Stomach smooth muscle (tissue), 2 donors: Measurements from ENCODE around the gene DYNC1I1.
"Not testable (repeated sequence)": the region's sequence is repeated elsewhere in the genome, so short reads cannot be mapped to it uniquely, and the experiment has no call there.

ENCODE experiments used
- H3K27ac ChIP-seq: one replicate; pipeline ENCODE4 v1.7.0; 2013; ENCODE audit warnings: mild to moderate bottlenecking, low read length, inconsistent platforms
- H3K27me3 ChIP-seq, 2 donors: one replicate each; pipeline ENCODE4 v1.7.0; 2013; ENCODE audit warnings: low read length in 2 of 2; ENCODE audit not compliant: insufficient read depth in 2 of 2, control insufficient read depth in 1 of 2
- H3K36me3 ChIP-seq, 2 donors: one replicate each; pipeline ENCODE4 v1.7.0; 2013; ENCODE audit warnings: low read length in 2 of 2; ENCODE audit not compliant: control insufficient read depth in 2 of 2, insufficient read depth in 2 of 2
- H3K4me1 ChIP-seq: one replicate; pipeline ENCODE4 v1.7.0; 2013; ENCODE audit warnings: low read length; ENCODE audit not compliant: control insufficient read depth, insufficient read depth
- H3K4me3 ChIP-seq, 2 donors: one replicate each; pipeline ENCODE4 v1.7.0; 2013; ENCODE audit warnings: low read length in 2 of 2
- H3K9ac ChIP-seq, 2 donors: one replicate each; pipeline ENCODE4 v1.7.0; 2013; ENCODE audit warnings: low read length in 2 of 2, mild to moderate bottlenecking in 1 of 2
- H3K9me3 ChIP-seq, 2 donors: one replicate each; pipeline ENCODE4 v1.7.0; 2013; ENCODE audit warnings: low read length in 2 of 2; ENCODE audit not compliant: control insufficient read depth in 2 of 2
- donor health status: healthy.
- donor health status: Pancreatic carcinoma.

Gene DYNC1I1

DNA sequence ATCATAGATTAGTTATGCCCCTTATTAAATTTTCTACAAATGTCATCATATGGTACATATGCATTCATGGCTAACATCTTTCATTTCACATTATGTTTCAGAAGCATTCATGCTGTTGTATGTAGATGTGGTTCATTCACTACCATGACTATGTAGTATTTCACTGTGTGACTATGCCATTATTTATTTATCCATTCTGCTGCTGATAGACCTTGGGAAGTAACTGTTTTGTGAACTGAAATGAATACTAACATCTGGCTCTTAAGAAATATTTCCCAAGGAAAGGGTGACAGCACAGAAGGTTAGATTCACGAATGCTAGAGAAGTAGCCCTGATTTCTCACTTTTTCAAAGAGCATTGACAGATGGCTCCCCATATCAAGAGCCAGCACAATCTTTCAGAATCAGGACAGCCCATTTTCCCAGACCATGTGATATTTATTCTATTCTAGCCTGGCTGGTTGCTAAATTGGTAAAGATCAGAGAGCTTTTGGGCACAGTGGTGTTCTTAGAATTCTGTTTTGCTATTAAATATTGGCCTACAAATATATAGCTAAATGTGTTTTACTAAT, 157.4 kb downstream of the DYNC1I1 start:
- H3K27ac ChIP-seq = no peak overlapping the region
- no peaks in the 10 kb centered on the region for H3K4me1 ChIP-seq
- no peaks in the 10 kb centered on the region for H3K36me3 ChIP-seq
- no peak overlapping the region for H3K9ac ChIP-seq
- H3K9me3 ChIP-seq = no peaks in the 10 kb centered on the region
- no peak overlapping the region for H3K4me3 ChIP-seq
- H3K27me3 ChIP-seq = no peaks in the 10 kb centered on the region

- no peak overlapping the region for H3K4me3 ChIP-seq
- no peaks in the 10 kb centered on the region for H3K4me1 ChIP-seq
- no peaks in the 10 kb centered on the region for H3K36me3 ChIP-seq
- H3K9ac ChIP-seq = no peak overlapping the region
- no peak overlapping the region for H3K27ac ChIP-seq
- no peaks in the 10 kb centered on the region for H3K9me3 ChIP-seq
- no peaks in the 10 kb centered on the region for H3K27me3 ChIP-seq
These were observed 159.3 kb downstream of the DYNC1I1 start for GRCh38 chr7:95931460-95932232.

GRCh38 chr7:95933618-95934017, 161.3 kb downstream of the DYNC1I1 start:
- no peaks in the 10 kb centered on the region for H3K36me3 ChIP-seq
- H3K4me3 ChIP-seq = no peak overlapping the region
- no peaks in the 10 kb centered on the region for H3K9me3 ChIP-seq
- no peaks in the 10 kb centered on the region for H3K4me1 ChIP-seq
- no peak overlapping the region for H3K27ac ChIP-seq
- no peaks in the 10 kb centered on the region for H3K27me3 ChIP-seq
- no peak overlapping the region for H3K9ac ChIP-seq

- H3K9ac ChIP-seq, H3K36me3 ChIP-seq, H3K4me1 ChIP-seq, H3K4me3 ChIP-seq, H3K27me3 ChIP-seq, H3K27ac ChIP-seq, H3K9me3 ChIP-seq: not testable (repeated sequence)
These were observed 172.5 kb downstream of the DYNC1I1 start for GRCh38 chr7:95944867-95945266.

DNA sequence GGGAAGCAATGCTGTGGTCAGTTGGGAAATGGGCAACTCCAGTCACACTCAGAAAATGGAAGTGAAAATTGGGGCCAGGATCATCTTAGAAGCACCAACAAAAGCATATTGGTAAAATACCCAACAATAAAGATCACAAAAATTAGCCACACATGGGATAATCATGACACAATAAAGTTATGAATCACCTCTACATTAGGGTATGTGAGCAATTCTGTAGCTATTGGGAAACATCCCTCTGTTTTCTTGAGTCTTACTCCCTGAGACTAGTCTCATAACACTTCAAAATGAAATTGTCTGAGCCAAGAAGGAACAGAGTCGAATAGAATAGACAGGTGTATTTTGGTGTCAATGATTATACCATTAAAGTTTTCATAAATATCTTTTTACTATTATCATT, 178.3 kb downstream of the DYNC1I1 start:
- Histone ChIP-seq H3K4me3 (no peak overlapping the region), H3K27me3 (peaks cover 0 to 2% of the 10 kb centered on the region in 2 donors), H3K9ac (no peak overlapping the region), H3K27ac (no peak overlapping the region), H3K4me1 (no peaks in the 10 kb centered on the region), H3K9me3 (no peaks in the 10 kb centered on the region), H3K36me3 (no peaks in the 10 kb centered on the region)

DNA sequence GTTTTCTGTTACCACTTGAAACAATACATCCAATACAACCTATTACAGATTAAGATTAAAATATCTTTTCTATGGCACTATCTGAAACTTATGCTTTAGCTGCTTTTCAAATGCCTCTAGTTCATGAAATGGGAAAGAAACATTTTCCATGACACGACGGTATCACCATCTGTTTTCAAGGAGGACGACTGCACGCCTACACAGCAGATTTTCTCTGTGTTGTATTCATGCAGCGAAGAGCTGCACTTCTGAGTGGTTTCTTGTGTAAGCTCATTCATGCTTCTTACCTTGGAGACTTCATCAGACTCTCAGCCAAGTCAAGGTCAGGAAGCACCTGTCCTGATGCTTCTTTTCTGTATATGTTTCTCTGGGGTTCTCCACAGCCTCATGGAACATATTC, 179.2 kb downstream of the DYNC1I1 start:
- Histone ChIP-seq H3K9ac (no peak overlapping the region), H3K36me3 (no peaks in the 10 kb centered on the region), H3K9me3 (no peaks in the 10 kb centered on the region), H3K4me1 (no peaks in the 10 kb centered on the region), H3K4me3 (no peak overlapping the region), H3K27me3 (peaks cover 0 to 2% of the 10 kb centered on the region in 2 donors), H3K27ac (no peak overlapping the region)

- Histone ChIP-seq H3K27me3 (peaks cover 0 to 2% of the 10 kb centered on the region in 2 donors), H3K4me1 (no peaks in the 10 kb centered on the region), H3K4me3 (no peak overlapping the region), H3K36me3 (no peaks in the 10 kb centered on the region), H3K9ac (no peak overlapping the region), H3K9me3 (no peaks in the 10 kb centered on the region), H3K27ac (no peak overlapping the region)
These were observed 179.8 kb downstream of the DYNC1I1 start for GRCh38 chr7:95951997-95952795.

DNA sequence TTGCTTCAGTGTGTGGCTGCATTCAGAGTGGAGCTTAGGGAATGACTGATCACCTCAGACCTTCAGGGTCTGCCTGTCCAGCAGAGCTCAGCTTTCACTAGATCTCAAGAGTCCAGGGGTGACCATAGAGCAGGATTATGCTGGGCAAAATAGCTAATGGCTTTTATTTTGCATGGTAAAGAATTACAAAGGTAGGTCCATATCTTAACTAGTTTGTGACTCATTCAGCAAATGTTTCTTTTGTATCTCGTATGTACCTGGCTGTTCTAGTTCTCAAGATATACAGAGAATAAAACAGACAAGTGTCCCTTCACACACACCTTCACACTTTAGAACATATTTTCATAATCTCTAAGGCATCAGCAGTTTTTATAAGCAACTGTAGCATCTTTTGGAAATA, 180.5 kb downstream of the DYNC1I1 start:
- Histone ChIP-seq H3K9me3 (no peaks in the 10 kb centered on the region), H3K9ac (no peak overlapping the region)

GRCh38 chr7:95955748-95956147, 183.4 kb downstream of the DYNC1I1 start:
- Histone ChIP-seq H3K9ac (no peak overlapping the region), H3K27me3 (peaks cover 0 to 2% of the 10 kb centered on the region in 2 donors), H3K36me3 (no peaks in the 10 kb centered on the region), H3K4me3 (no peak overlapping the region), H3K9me3 (no peaks in the 10 kb centered on the region), H3K27ac (no peak overlapping the region), H3K4me1 (no peaks in the 10 kb centered on the region)

More for the DNA sequence above, 180.5 kb downstream of the DYNC1I1 start:
- Histone ChIP-seq H3K27ac (no peak overlapping the region), H3K36me3 (no peaks in the 10 kb centered on the region), H3K4me3 (no peak overlapping the region), H3K27me3 (peaks cover 0 to 2% of the 10 kb centered on the region in 2 donors), H3K4me1 (no peaks in the 10 kb centered on the region)

- Histone ChIP-seq H3K36me3 (no peaks in the 10 kb centered on the region), H3K9ac (no peak overlapping the region), H3K4me1 (no peaks in the 10 kb centered on the region), H3K27me3 (no peaks in the 10 kb centered on the region), H3K9me3 (no peaks in the 10 kb centered on the region), H3K27ac (no peak overlapping the region), H3K4me3 (no peak overlapping the region)
These were observed 185.2 kb downstream of the DYNC1I1 start for GRCh38 chr7:95957510-95957909.
